ENCODE results near the gene NANOS3.
A peak's percentile ranks its signal among the peaks of the same experiment; 100 is the strongest.

The NANOS3 gene

GRCh38 chr19:13882836-13883235 lies 5.9 kb downstream of the NANOS3 start:
- no peak for FAIRE-seq

DNA sequence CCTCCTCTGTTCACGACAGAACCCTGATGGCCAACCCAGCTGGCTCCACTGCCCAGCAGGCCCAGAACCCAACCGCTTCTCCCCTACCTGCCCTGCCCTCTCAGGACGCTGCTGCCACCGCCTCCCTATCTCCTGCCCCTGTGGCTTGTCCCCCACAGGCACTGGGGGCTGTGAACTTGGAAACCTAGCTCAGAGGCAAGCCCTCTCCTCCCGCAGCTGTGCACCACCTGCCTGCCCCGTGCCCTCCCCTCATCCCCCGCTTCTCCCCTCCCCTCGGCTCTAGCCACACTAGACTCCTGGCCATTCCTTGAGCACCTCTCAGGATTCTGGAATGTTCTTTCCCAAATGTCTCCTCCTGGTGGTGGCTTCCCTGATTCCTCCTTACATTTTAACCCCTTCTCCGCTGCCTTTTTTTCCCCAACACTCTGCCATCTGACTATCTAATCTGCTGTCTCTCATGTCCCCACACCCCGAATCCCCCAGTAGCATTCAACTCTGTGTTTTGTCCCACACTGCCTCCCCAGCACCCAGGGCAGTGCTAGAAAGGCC lies 6.7 kb downstream of the NANOS3 start:
- FAIRE-seq (no peak), DNase-seq (ENCODE audit: extremely low spot score, insufficient read length, low read depth) (no peak)

More at GRCh38 chr19:13882836-13883235, 5.9 kb downstream of the NANOS3 start:
- DNase-seq (ENCODE audit: extremely low spot score, insufficient read length, low read depth), result no peak

DNA sequence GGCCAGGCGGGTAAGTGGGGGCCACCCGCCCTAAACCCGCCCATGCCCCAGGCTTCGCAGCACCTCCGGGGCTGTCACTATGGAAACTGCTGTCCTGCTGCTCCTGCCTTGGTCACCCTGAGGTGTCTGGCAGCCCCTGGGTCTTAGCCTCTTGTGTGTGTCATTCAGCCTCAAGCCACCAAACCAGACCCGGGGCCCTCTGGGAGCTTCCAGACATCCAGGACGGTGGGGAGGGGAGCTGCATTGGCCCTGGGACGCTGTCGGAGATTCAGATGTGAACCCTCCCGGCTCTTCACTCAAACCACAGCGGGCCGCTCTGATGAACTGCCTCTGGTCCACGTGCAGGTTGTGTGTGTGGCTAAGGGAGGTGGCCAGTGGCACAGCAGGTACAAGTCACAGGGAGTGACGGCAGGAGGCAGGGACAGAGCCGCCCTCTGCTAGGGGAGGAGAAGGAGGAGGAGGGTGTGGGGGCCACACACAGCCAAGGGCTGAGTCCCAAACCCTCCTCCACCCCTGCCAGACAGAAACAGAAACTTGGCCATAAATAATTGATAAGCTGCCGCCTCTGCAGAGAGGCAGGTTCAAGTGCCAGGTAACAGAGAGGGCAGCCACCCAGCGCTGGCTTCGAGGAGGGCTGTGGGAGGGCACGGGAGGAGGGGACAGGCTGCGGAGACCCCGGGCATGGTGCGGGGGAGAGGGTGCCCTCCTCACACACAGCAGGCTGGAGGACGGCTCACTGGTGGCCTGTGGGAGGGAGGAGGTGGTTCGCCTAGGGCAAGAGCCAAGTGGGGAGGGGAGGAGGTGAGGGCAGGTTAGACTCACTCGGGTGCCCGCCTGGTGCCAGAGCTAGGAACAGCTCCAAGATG lies 8.0 kb downstream of the NANOS3 start:
- FAIRE-seq (no peak), DNase-seq (ENCODE audit: extremely low spot score, insufficient read length, low read depth) (no peak)

- no peak for DNase-seq (ENCODE audit: extremely low spot score, insufficient read length, low read depth)
- FAIRE-seq, result no peak
These were observed 9.0 kb downstream of the NANOS3 start for GRCh38 chr19:13885826-13886365.

GRCh38 chr19:13887018-13887436 lies 10.1 kb downstream of the NANOS3 start:
- DNase-seq (ENCODE audit: extremely low spot score, insufficient read length, low read depth) (no peak), FAIRE-seq (no peak)

GRCh38 chr19:13887517-13887916 lies 10.6 kb downstream of the NANOS3 start:
- no peak for DNase-seq (ENCODE audit: extremely low spot score, insufficient read length, low read depth)

DNA sequence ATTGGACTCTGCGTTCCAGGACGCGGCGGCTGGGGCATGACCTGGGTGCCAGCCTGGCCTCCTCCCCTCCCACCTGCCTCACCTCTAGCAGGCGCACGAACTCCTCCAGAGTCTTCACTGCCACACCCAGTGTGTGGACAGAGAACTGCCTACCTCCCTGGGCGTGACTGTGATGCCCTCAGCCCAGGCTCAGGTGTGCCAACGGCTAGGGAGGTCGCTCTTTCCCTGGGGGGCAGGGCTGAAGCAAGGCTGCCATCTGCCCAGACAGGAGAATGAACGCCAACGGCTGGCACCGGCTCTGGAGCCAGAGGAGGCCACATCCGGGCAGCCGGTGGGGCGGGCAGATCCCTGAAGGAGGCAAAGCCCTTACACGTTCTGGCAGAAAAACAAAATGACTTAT lies 11.3 kb downstream of the NANOS3 start:
- FAIRE-seq (no peak), DNase-seq (ENCODE audit: extremely low spot score, insufficient read length, low read depth) (no peak)

More at GRCh38 chr19:13887517-13887916, 10.6 kb downstream of the NANOS3 start:
- FAIRE-seq, result no peak

GRCh38 chr19:13890136-13890535 lies 13.2 kb downstream of the NANOS3 start:
- FAIRE-seq (no peak), DNase-seq (ENCODE audit: extremely low spot score, insufficient read length, low read depth) (no peak)

DNA sequence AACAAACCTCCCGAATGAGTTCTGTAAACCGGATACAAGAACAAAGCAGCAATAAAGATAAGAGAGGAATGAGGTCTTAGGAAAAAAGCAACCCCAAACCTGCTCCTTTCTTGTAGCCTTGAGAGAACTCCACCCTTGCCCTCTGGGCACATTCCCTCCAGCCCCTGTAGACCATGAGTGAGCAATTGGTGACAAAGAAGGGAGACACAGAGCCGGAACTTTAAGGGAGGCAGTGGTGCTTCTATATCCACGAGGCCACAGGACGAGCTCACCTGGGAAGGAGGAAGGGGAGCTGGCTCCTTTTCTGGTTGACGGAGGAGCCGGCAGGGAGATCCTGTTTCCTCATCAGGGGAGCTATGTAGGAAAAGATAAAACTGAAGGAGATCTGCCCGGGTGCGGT lies 15.9 kb downstream of the NANOS3 start:
- no peak for DNase-seq (ENCODE audit: extremely low spot score, insufficient read length, low read depth)

GRCh38 chr19:13894552-13894951 lies 17.6 kb downstream of the NANOS3 start:
- DNase-seq (ENCODE audit: extremely low spot score, insufficient read length, low read depth) (no peak), FAIRE-seq (no peak)

More for the DNA sequence above, 15.9 kb downstream of the NANOS3 start:
- FAIRE-seq, result no peak

- FAIRE-seq (no peak), DNase-seq (ENCODE audit: extremely low spot score, insufficient read length, low read depth) (no peak)
These were observed 19.3 kb downstream of the NANOS3 start for GRCh38 chr19:13896227-13896626.

DNA sequence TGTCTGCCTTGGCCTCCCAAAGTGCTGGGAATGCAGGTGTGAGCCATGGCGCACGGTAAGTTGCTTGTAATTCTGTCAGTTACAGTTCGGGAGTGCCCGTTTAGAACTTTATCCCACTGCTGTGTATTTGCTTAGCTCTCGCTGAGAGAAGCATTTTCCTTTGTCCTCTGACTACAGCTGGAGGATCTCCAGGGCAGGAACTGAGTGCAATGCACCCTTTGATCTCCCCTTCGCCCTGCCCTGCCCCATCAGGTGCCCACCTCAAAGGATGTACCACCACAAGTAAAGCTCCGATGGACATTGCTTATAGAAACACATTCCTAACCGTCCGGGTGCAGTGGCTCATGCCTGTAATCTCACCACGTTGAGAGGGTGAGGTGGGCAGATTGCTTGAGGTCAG lies 22.5 kb downstream of the NANOS3 start:
- DNase-seq (ENCODE audit: extremely low spot score, insufficient read length, low read depth), result no peak

DNA sequence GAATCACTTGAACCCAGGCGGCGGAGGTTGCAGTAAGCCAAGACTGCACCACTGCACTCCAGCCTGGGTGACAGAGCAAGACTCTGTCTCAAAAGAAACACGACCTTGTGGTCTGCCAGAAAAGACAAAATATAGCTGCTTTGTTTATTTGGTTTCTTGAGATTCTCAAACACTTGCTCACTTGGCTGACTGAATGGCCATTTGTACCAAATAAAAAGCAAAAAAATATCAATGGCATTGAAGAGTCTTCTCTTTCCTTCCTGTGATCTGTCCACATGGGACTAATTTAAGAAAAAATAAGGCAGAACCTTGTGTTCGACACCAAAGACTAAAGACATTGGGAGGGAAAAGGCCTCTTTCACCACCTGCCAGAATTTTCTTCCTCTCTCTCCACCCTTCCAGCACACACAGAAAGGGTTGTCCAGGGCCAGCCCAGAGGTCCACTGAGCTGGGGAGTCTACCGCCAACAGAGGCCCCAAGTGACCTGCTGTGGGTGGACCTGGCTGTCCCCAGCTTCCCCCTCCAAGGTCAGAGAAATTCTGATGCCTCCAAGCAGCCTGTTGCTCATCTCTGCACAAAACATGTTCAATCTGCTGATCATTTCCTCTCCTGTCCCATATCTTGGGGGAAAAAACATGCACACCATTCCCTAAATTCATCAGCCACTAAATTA lies 23.1 kb downstream of the NANOS3 start:
- DNase-seq (ENCODE audit: extremely low spot score, insufficient read length, low read depth) (no peak), FAIRE-seq (no peak)

More for the DNA sequence above, 22.5 kb downstream of the NANOS3 start:
- no peak for FAIRE-seq

DNA sequence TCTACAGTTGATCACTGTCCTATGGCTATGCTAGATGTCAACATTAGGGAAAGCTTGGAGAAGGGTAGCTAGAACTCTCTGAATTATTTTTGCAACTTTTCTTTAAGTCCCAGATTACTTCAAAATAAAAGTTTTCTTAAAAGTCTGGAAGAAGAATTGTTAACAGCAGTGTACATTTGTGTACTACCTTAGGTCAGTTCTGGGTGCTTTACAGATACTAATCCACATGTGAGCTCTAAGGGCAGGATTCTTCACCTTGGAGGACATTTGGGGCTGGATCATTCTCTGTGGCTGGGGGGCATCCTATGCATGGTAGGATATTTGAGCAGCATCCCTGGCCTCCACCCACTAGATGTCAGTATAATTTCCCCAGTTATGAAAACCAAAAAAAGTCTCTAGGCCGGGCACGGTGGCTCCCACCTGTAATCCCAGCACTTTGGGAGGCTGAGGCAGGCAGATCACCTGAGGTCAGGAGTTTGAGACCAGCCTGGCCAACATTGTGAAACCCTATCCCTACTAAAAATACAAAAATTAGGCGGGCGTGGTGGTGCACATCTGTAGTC lies 26.1 kb downstream of the NANOS3 start:
- FAIRE-seq (no peak), DNase-seq (ENCODE audit: extremely low spot score, insufficient read length, low read depth) (no peak)

- DNase-seq (ENCODE audit: extremely low spot score, insufficient read length, low read depth), result peak; percentile 100
- FAIRE-seq, result peak; percentile 90
These were observed 28.9 kb downstream of the NANOS3 start, which contains the start of the genes BRME1 and CC2D1A for GRCh38 chr19:13905634-13906520. Gene BRME1, minus strand, starts transcription at chr19:13906117. Its CDS starts 1,225 bp downstream, at chr19:13904892. Gene CC2D1A, plus strand, starts transcription at chr19:13906201. Its CDS starts 241 bp downstream, at chr19:13906442.

DNA sequence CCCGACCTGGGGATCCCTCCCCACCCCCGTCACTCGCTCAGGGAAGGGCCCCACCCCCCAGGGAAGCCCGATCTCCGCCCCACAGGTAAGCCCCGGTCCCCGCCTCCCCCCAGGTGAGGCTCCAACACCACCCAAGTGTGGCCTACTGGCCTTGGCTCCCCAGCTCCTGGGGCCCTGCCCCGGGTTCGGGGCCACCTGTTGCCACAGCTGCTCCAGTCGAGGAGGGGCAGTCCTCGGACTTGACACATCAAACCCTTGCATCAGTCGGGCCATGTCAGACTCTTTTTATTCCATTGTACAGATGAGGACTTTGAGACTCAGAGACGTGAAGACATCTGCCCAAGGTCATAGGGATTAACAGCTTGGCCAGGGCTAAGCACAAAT lies 29.6 kb downstream of the NANOS3 start:
- DNase-seq (ENCODE audit: extremely low spot score, insufficient read length, low read depth), result no peak

GRCh38 chr19:13906910-13907309 lies 30.0 kb downstream of the NANOS3 start:
- DNase-seq (ENCODE audit: extremely low spot score, insufficient read length, low read depth) (no peak), FAIRE-seq (no peak)

More for the DNA sequence above, 29.6 kb downstream of the NANOS3 start:
- FAIRE-seq, result no peak

DNA sequence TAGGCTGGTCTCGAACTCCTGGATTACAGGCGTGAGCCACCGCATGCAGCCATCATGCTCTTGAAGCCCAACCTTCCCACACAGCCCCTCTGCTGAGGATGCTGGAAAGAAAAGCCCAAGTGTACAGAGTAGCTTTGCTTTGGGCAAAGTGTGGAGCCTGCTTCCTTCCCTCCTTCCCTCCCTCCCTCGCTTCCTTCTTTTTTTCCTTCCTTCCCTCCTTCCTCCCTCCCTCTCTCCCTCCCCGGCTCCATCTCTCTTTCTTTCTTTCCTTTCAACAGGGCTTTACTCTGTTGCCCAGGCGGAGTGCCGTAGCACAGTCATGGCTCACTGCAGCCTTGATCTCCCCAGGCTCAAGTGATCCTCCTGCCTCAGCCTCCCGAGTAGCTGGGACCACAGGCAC lies 31.7 kb downstream of the NANOS3 start:
- no peak for FAIRE-seq
- DNase-seq (ENCODE audit: extremely low spot score, insufficient read length, low read depth), result no peak

GRCh38 chr19:13909430-13909829 lies 32.5 kb downstream of the NANOS3 start:
- FAIRE-seq (no peak), DNase-seq (ENCODE audit: extremely low spot score, insufficient read length, low read depth) (no peak)
